Measurements from ENCODE around the gene ZNF564. TPM values are rescaled to one million over a fixed set of nuclear protein-coding genes. Genes with fewer than 3 reads are reported as not detected.
"Not testable (repeated sequence)": the region's sequence is repeated elsewhere in the genome, so short reads cannot be mapped to it uniquely, and the experiment has no call there.

The ZNF564 gene
- polyA plus RNA-seq, 3 donors, result 1.7 to 4.3 (median 3.2) TPM

DNA sequence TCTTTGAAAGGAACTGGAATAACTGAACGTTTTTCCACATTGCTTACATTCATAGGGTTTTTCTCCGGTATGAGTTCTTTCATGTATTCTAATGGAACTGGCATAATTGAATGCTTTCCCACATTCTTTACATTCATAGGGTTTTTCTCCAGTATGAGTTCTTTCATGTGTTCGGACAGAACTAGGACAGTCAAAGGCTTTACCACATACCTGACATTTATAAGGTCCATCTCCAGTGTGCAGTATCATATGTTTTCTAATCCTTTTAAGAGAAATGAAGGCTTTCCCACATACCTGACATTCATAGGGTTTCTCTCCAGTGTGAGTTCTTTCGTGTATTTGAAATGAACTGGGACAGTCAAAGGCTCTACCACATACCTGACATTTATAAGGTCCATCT, 24.7 kb downstream of the ZNF564 start:
- 95 to 100% (median 99%) methylated on average over 4 of the region's 4 CpGs for WGBS, 3 donors
- no peak overlapping the region for H3K27ac ChIP-seq (ENCODE audit: low read depth, low read length)

DNA sequence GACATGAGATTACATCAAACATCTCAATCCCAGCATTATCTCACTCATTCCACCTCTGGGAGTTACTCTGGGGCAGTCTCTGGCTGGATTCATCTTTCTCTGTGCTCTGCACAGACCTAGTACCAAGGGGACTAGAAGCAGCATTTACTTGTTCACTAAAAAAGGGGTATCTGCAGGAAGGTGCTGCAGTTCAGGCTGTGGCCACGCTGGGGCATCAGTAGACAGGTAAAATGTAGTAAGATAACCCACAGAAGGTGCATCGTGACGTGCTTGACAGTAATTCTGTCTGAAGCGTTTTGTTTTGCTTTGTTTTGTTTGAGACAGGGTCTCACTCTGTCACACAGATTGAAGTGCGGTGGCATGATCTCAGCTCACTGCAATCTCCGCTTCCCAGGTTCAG, 29.3 kb downstream of the ZNF564 start:
- 69 to 75% (median 70%) methylated on average over 6 of the region's 6 CpGs for WGBS, 3 donors
- no peak overlapping the region for H3K27ac ChIP-seq (ENCODE audit: low read depth, low read length)

DNA sequence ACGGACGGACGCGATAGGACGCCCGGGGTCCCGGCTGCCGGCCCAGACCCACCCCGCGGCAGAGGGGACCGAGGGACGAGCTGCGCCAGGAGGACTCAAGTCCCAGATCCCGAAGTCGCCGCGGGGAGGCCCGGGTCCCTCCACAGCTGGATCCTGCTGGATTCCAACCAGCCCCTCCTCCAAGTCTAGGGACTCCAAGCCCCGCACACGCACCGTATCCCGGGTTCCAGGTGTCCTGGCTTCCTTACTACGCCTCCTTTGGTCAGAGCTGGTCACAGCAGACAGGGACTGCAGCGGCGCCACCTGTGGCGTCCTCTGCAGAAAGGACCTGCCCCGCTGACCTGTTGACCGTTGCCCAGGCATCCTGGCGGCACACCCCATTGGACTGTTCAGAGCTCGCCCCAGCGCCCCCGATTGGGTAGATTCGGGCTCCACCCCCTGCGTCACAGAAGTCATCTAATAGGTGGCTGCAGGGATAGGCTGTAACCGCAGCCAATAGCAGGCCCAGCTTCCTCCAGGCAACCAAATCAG, 37.7 kb downstream of the ZNF564 start:
- no peak overlapping the region for H3K27ac ChIP-seq (ENCODE audit: low read depth, low read length)
- WGBS, 3 donors, result 10 to 14% (median 13%) methylated on average over 35 of the region's 35 CpGs

GRCh38 chr19:12497032-12497431, 54.2 kb downstream of the ZNF564 start:
- 46 to 93% (median 91%) methylated on average over 4 of the region's 4 CpGs for WGBS, 3 donors
- H3K27ac ChIP-seq (ENCODE audit: low read depth, low read length), result no peak overlapping the region

- no peak overlapping the region for H3K27ac ChIP-seq (ENCODE audit: low read depth, low read length)
- 83 to 89% (median 88%) methylated on average over 6 of the region's 6 CpGs for WGBS, 3 donors
These were observed 54.8 kb downstream of the ZNF564 start for GRCh38 chr19:12496480-12496879.

DNA sequence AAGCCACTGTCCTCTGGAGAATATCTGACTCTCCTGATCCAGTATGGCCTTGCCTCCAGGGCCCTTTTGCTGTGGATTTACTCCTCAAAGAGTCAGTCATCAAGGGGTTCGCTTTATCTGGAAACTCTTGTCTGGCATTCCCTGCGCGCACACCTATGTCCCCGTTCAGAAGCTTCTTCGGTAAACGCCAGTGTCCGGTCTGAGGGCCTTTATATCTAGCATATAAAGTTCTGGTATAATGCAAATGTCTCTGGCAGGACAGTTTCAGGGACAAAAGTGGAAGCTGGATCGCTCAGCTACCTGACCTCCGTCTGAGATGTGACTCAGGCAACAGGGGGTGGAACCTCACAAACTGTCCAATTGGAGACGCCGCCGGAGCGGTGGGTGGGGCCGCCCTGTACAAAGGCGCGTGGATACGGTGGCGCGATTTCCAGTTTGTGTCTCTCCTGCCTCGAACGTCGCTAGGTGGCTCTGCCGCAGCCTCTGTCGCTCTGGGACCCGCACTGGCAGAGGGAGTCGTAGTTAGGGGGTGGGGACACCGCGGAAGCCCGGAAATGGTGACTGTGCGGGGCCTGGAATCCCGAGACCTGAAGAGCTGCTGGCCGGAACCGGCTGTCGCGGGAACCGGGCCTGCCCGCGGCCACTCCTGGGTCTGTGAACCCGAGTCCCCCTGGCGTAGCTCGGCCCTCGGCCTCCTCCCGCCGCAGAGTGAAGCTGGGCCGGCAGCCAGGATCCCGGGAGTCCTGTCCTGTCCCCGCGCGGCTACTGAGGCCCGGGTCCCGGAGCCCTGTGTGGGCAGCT, 56.1 kb downstream of the ZNF564 start:
- WGBS, 3 donors, result 1% methylated on average over 51 of the region's 51 CpGs
- peak overlapping the region; percentile 32 for H3K27ac ChIP-seq (ENCODE audit: low read depth, low read length)

DNA sequence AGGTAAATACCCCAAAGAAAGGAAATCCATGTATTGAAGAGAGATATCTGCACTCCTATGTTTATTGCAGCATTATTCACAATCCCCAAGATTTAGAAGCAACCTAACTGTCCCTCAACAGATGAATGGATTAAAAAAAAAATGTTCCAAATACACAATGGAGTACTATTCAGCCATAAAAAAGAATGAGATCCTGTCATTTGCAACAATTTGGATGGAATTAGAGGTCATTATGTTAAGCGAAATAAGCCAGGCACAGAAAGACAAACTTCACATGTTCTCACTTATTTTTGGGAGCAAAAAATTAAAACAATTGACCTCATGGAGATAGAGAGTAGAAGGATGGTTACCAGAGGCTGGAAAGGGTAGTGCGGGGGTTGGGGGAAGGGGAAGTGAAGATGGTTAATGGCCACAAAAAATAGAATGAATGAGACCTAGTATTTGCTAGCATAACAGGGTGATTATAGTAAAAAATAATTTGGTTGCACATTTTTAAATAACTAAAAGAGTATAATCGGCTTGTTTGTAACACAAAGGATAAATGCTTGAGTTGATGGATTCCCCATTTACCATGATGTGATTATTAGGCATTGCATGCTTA, 56.9 kb downstream of the ZNF564 start:
- H3K27ac ChIP-seq (ENCODE audit: low read depth, low read length), result no peak overlapping the region

GRCh38 chr19:12486265-12486783, 65.0 kb downstream of the ZNF564 start:
- not testable (repeated sequence) for H3K27ac ChIP-seq (ENCODE audit: low read depth, low read length)
- 79 to 93% (median 92%) methylated on average over 1 of the region's 1 CpG for WGBS, 3 donors

More for the DNA sequence above, 56.9 kb downstream of the ZNF564 start:
- 95 to 99% (median 96%) methylated on average over 3 of the region's 3 CpGs for WGBS, 3 donors

GRCh38 chr19:12485571-12485970, 65.7 kb downstream of the ZNF564 start:
- H3K27ac ChIP-seq (ENCODE audit: low read depth, low read length), result no peak overlapping the region
- WGBS, 3 donors, result 75 to 85% (median 83%) methylated on average over 3 of the region's 3 CpGs

DNA sequence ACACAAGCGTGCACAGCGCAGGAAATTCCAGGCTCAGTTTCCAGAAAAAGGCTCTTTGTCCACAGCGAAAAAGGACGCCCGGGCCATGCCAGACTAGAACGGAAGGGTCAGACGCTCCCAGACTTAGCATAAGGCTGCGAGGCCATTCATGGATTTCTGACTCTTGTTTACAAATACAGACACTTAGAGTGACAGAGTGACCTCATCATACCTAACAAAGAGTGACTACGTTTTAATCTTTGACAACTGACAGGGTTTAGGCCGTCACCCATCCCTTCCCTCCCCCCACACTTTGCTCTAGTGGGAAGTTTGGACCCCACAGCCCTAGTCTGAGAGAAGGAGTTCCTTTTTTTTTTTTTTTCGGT, 66.2 kb downstream of the ZNF564 start:
- H3K27ac ChIP-seq (ENCODE audit: low read depth, low read length), result no peak overlapping the region
- WGBS, 3 donors, result 1 to 4% (median 3%) methylated on average over 11 of the region's 11 CpGs

DNA sequence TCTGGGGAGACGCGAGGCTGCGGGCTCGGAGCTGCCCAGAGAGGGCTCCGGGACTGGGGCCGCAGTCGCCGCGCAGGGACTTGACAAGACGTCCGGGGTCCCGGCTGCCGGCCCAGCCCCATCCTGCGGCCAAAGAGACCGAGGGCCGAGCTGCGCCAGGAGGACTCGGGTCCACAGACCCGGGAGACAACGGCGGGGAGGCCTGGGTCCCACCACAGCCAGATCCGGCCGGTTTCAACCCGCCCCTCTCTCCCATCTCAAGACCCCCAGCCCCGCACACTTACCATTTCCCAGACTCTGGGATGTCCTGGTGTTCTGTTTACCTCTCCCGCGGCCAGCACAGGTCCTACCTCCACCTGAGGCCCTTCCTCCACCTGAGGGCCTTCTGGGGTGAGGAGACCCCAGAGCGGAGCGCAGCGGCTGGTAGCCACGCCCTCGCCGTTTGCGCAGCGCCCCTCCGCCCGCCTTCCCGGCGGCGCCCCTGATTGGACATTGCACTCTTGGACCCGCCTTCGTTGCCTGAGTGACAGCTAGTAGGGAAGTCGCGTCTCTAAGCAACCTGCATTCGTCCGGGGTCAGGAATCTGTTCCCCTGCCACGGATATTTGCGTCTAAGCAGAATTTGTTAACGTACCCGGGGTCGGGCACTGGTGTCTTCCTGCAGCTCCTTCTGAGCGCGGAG, 66.8 kb downstream of the ZNF564 start, which contains the start of gene ZNF709:
ZNF709 (minus strand) TSS at position 446 of the 681 bp plus-strand sequence; CDS start at position 287, 159 bp downstream.
- 0% methylated on average over 53 of the region's 53 CpGs for WGBS, 3 donors
- no peak within 1 kb of the TSS for H3K27ac ChIP-seq (ENCODE audit: low read depth, low read length)

- no peak overlapping the region for H3K27ac ChIP-seq (ENCODE audit: low read depth, low read length)
- WGBS, 3 donors, result 1 to 3% (median 1%) methylated on average over 12 to 13 of the region's 13 CpGs
These were observed 67.3 kb downstream of the ZNF564 start for GRCh38 chr19:12484011-12484370.

DNA sequence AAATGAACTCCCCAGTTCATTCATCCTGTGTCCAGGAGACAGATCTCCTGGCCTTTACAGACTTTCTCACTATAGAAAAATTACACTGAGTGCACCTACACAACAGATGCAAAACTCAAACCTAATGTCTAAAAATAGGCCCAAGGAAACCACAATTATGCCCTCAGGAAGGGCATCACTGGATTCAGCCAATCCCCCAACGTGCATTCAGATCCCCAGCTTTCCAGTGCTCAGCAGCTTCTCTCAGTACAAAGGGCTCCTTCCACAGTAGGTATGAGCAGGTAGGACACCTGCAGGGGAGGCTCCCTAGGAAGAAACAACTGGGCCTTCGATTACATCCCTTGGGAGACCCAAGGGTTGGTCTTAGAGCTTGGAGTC, 68.8 kb downstream of the ZNF564 start:
- 61 to 69% (median 65%) methylated on average over 2 of the region's 2 CpGs for WGBS, 3 donors
- no peak overlapping the region for H3K27ac ChIP-seq (ENCODE audit: low read depth, low read length)

DNA sequence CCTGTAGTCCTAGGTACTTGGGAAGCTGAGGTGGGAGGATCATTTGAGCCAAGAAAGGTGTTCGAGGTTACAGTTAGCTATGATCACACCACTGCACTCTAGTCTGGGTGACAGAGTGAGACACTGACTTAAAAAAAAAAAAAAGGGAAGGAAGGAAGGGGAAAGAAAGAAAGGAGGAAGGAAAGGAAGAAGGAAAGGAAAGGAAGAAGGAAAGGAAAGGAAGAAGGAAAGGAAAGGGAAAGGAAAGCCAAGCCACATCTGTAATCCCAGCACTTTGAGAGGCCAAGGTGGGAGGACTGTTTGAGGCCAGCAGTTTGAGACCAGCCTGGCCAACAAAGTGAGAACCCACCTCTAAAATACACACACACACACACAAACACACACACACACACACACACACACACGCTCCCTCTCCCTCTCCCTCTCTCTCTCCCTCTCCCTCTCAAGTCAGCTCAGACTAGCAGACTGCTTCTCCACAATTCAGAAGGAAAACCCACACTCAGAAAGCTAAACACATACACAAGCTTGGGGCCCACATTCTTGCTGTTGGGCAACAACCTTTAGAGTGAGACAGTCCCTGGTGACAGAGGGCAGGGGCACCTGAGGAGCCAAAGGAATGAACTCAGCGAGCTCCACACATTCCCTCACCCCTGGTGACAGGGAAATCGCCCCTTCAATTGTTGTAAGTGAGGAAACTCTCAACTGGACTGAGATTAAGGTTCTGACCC, 69.3 kb downstream of the ZNF564 start:
- 58 to 79% (median 66%) methylated on average over 3 to 4 of the region's 4 CpGs for WGBS, 3 donors
- H3K27ac ChIP-seq (ENCODE audit: low read depth, low read length), result no peak overlapping the region

DNA sequence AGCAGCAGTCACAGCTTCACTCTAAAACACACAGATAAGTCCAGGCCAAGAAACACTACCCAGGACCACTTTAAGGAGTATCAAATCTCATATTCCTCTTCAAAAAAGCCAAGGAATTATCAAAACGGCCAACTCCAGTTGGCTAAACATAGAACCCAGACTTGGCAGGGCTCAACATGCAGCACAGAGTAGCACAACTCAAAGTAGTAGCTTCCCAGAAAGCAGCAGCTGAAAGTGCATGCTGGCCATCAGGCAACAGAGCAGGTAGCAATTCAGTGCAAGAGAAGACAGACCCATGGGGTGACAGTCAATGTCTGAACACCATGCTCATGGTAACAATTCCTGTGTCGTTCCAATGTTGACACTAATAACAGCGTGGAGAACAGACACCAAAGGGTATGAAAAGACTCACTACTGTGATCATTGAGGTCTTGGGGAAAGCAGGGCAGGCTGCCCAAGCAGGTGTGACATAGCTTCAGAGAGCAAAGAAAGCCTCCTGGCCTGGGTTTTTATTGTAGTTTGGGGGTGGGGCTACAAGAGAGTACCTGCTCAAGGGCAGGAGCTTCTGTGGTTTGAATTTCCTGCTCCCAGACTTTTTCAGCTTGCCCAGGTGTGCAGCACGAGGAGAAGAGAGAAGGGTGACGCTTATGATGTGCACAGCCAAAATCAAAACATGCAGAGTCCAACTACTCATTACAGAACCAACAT, 72.9 kb downstream of the ZNF564 start:
- no peak overlapping the region for H3K27ac ChIP-seq (ENCODE audit: low read depth, low read length)
- WGBS, 3 donors, result 46 to 68% (median 66%) methylated on average over 5 of the region's 5 CpGs
